KG1 (cell line): ENCODE measurements around the gene KCNK15.
A peak's percentile ranks its signal among the peaks of the same experiment; 100 is the strongest.

ENCODE experiments used
- DNase-seq: peaks from one replicate; lab custom pipeline; 2025; lab: John Stamatoyannopoulos, UW

The KCNK15 gene

GRCh38 chr20:44736170-44737021, 9.3 kb upstream of the KCNK15 start:
- peak; percentile 19 for DNase-seq

- DNase-seq, result no peak
Measured at GRCh38 chr20:44737116-44737515, 8.5 kb upstream of the KCNK15 start.

GRCh38 chr20:44738813-44739477, 6.7 kb upstream of the KCNK15 start:
- no peak for DNase-seq

GRCh38 chr20:44739942-44740341, 5.7 kb upstream of the KCNK15 start:
- DNase-seq, result no peak

- DNase-seq, result no peak
Measured at GRCh38 chr20:44742304-44743079, 3.2 kb upstream of the KCNK15 start.

DNA sequence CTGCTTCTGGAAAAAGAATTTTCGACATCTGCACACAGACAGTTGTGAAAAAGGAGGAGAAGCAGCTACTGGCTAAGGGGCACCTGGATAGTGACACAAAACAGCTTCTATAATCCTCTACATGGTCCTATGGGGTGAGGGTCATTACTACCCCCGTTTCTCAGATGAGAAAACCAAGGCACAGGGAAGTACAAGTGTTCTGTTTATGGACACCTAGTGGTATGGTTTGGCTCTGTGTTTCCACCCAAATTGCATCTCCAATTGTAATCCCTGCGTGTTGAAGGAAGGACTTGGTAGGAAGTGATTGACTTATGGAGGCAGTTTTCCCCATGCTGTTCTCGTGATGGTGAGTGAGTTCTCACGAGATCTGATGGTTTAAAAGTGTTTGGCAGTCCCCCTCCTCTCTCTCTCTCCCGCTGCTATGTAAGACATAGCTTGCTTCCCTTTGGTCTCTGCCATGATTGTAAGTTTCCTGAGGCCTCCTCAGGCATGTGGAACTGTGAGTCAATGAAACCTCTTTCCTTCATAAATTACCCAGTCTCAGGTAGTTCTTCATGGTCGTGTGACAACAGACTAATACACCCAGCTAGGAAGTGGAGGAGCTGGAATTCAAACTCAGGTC, 2.5 kb upstream of the KCNK15 start:
- DNase-seq, result no peak

DNA sequence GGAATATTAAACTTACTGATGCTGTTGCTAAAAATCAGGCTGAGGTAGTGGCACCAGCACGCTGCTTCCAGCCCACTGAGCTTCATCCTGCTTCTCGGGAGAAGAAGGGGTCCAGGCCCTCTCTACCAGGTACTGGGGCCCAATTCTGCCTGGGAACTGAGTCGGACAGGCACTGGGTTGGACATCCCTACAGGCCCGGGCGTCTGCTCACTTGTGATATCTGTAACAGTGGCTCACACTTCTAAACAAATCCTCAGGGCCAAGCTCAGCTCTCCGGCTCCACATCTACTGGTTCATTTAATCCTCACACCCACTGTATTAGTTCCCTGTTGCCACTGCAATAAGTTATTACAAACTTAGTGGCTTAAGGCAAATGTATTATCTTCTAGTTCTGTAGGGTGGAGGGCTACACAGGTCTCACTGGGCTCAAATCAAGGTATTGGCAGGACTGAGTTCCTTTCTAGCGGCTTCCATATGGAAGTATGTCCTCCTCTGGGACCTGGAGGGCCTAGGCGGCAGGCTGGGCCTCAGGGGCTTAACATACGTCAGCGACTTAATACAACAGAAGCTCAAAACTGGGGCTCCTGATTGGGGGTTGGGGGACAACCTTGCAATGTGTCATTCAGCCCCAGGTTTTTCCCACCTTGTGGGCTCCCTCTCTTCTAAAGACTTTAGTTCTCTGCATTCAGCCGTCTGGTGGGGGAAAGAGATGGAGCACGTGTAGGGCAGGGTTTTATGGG, 1.6 kb upstream of the KCNK15 start:
- no peak for DNase-seq

GRCh38 chr20:44745122-44745597, 505 bp upstream of the KCNK15 start:
- DNase-seq, result no peak

DNA sequence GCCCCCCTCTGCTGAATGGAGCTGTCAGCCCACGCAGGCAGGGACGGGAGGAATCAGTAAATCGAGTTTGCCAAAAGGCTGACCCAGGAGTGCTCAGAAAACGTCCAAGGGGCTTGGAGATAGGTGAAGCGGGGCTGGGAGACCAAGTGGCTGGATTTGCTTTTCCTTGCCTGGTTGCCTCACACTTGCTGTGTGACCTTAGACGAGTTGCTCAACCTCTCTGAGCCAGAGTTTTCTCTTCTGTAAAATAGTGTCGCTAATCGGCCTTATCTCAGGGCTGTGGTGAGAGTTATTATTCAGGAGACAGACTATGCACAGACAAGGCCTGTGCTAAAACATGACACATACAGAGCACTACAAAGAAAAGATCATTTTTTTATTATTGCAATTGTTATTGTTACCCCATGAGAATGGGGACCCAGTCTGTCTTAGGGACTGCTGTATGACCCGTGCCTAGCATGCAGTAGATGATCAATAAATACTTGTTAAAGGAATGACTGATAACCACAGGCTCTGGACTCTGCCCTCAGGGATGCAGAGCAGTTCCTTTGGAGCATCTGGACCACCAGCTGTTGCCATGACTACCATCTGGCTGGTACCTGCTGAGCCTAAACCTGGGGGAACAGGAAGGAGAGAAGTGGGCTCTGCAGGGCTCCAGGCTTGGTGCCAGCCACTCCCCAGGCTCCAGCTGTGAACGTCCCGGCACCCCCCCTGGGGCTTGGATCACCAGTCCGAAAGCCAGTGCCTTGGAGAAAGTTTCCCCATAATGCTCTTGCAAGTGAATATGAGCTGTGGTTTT, 901 bp downstream of the KCNK15 start:
- DNase-seq, result no peak

DNA sequence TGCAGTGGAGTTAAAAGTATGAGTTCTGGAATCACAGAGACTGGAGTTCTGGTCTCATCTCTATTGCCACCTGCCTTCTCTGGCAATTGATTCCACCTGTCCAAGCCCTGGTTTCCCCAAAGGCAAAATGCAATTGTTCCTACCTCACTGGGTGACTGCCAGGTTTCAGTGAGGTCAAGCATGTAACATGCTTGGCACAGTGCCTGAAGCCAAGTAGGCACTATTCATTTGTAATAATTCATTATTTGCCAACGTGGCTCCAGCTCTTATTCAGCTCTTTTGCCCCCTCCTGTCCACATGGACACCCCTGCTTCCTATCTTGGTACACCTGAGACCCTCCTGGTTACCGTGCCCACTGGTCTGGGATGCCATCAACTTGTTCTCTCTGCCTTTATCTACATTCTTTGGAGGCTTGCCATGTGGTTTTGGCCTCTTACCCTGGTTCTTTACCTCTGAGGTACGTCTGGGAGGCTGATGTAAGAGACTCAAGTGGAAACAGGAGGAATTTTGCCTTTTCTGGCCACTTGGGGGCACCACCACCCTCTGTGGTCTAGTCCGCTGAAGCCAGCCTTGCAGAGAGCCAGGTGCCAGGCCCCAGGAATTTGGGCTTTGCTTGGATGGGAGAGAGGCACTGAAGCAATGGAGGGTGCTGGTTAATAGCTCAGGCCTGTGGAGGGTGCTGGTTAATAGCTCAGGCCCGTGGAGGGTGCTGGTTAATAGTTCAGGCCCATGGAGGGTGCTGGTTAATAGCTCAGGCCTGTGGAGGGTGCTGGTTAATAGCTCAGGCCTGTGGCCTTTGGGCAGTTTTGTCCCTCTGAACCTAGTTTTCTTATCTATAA, 1.7 kb downstream of the KCNK15 start:
- peak; percentile 24 for DNase-seq

GRCh38 chr20:44748005-44748370, 2.3 kb downstream of the KCNK15 start:
- no peak for DNase-seq

- no peak for DNase-seq
Measured at GRCh38 chr20:44750081-44750805, 4.6 kb downstream of the KCNK15 start.

- no peak for DNase-seq
Measured at GRCh38 chr20:44752099-44752931, 6.7 kb downstream of the KCNK15 start.

DNA sequence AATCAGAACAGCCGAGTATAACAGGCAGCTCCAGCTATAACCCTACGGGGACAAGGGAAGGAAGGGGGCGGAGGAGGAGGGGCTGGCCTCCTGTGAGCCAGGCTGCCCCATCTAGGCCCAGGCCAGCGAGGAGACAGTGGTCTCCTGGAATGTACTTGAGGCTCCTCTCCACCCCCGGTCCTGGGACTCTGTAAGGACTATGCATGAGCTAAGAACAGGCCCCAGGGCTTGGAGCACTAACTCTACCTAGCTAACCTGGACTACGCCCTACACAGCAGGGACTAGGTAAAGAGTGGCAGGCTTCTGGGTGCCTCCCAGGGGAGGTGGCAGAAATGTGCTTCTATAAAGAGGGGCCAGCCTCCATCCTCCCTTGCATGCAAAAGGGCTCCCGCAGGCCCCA, 8.9 kb downstream of the KCNK15 start:
- no peak for DNase-seq

- no peak for DNase-seq
Measured at GRCh38 chr20:44756011-44756688, 10.5 kb downstream of the KCNK15 start.

DNA sequence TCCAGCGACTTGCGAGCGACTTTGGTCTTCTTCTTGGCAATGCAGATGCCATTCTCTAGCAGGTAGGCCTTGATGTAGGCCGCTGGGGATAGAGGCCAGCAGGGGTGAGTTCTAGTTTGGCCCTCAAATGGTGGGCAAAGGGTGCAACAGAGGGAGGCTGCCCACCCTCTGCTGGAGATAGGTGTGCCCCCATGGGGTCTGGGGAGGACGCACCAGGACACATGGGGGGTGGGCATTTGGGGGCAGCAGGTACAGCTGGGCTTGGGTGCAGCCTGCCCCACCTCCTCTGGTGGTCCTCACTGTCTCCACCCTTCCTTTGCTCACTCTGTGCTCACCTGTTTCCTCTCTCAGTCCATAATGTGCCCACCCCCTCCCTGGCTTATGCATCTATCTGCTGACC, 11.3 kb downstream of the KCNK15 start:
- no peak for DNase-seq

- no peak for DNase-seq
Measured at GRCh38 chr20:44758247-44759101, 12.8 kb downstream of the KCNK15 start.
